A549 (cell line): Measurements from ENCODE around the gene PSMD6. TPM values are rescaled to one million over a fixed set of nuclear protein-coding genes. Genes with fewer than 3 reads are reported as not detected.
A peak's percentile ranks its signal among the peaks of the same experiment; 100 is the strongest.

ENCODE experiments used
- ATAC-seq, 2 experiments: fragments of 200-7000 bp in 1 of 2; fragments of >200 bp in 1 of 2; cut with Nextera tagmentation in 1 of 2; cut with Tn5 transposase in 1 of 2; 3 replicates each; pipeline versions ENCODE4 v1.8.0 to v1.9.1; 2018 to 2020; ENCODE audit warnings: mild to moderate bottlenecking in 1 of 2, moderate library complexity in 1 of 2
- CTCF ChIA-PET: fragments of 300-600 bp; sonication (Branson Sonifier 250); formaldehyde crosslinking; extraction: SDS; loops from one replicate; lab custom pipeline; 2021; ENCODE audit warnings: antibody characterized with exemption, inconsistent platforms; lab: Yijun Ruan, JAX
- POLR2A ChIA-PET: fragments of 350-600 bp; formaldehyde crosslinking; extraction: SDS; loops from one replicate; lab custom pipeline; 2021; ENCODE audit warnings: antibody characterized with exemption, inconsistent platforms; lab: Yijun Ruan, JAX
- DNase-seq, 2 experiments: peaks; one replicate each; pipeline versions ENCODE4 v3.0.0 to v3.0.0-alpha.2; 2011 to 2016; ENCODE audit warnings: low read depth in 1 of 2, low spot score in 1 of 2
- FAIRE-seq: peaks from 2 replicates; lab custom pipeline; 2011; peaks lifted over from hg19 to GRCh38; lab: Jason Lieb, UNC
- H3K27ac ChIP-seq, 2 experiments: fragments of >200 bp; sonication (Bioruptor Twin); formaldehyde crosslinking; 3 replicates each; pipeline ENCODE4 v1.5.1; 2016 to 2017
- H3K4me1 ChIP-seq: fragments of >200 bp; sonication (Bioruptor Twin); formaldehyde crosslinking; 3 replicates; pipeline ENCODE4 v1.6.1; 2016
- H3K4me2 ChIP-seq: fragments of >200 bp; sonication (Bioruptor Twin); formaldehyde crosslinking; 3 replicates; pipeline ENCODE4 v1.6.1; 2016
- H3K4me3 ChIP-seq: fragments of >200 bp; sonication (Bioruptor Twin); formaldehyde crosslinking; 3 replicates; pipeline ENCODE4 v1.5.1; 2016
- H3K9me3 ChIP-seq: fragments of >200 bp; sonication (Bioruptor Twin); formaldehyde crosslinking; 3 replicates; pipeline ENCODE4 v1.6.1; 2016
- EHF ChIP-seq: fragments of 250-450 bp; sonication (Bioruptor Pico); IDR thresholded peaks from 2 replicates; pipeline ENCODE4 v1.5.0; 2020; ENCODE audit warnings: mild to moderate bottlenecking
- ESRRA ChIP-seq: fragments of 150-350 bp; IDR thresholded peaks from 2 replicates; pipeline ENCODE4 v1.6.1; 2014; ENCODE audit warnings: mild to moderate bottlenecking, low read length, borderline replicate concordance
- FOSB ChIP-seq: fragments of 250-450 bp; sonication (Bioruptor Pico); IDR thresholded peaks from 2 replicates; pipeline ENCODE4 v1.5.0; 2020; ENCODE audit warnings: mild to moderate bottlenecking, moderate library complexity
- FOSL2 ChIP-seq, 2 experiments: fragments of 450-650 bp in 1 of 2; fragments of >200 bp in 1 of 2; sonication (Bioruptor Twin) in 1 of 2; formaldehyde crosslinking; IDR thresholded peaks; 2 replicates each; pipeline versions ENCODE4 v1.5.0 to v1.6.1; 2016 to 2020; ENCODE audit warnings: mild to moderate bottlenecking in 1 of 2, moderate library complexity in 1 of 2
- GATA3 ChIP-seq: IDR thresholded peaks from 2 replicates; pipeline ENCODE4 v1.6.1; 2012; ENCODE audit warnings: borderline replicate concordance
- HDAC2 ChIP-seq: fragments of 200-600 bp; sonication (generic); IDR thresholded peaks from 2 replicates; pipeline ENCODE4 v1.6.1; 2016
- KDM1A ChIP-seq: fragments of 200-600 bp; sonication (generic); IDR thresholded peaks from 2 replicates; pipeline ENCODE4 v1.6.1; 2016; ENCODE audit warnings: low read depth, mild to moderate bottlenecking
- MAFK ChIP-seq: fragments of 450-650 bp; IDR thresholded peaks from 2 replicates; pipeline ENCODE4 v1.6.1; 2014; ENCODE audit not compliant: partially characterized antibody
- PHF8 ChIP-seq: fragments of 200-600 bp; sonication (generic); IDR thresholded peaks from 2 replicates; pipeline ENCODE4 v1.6.1; 2016; ENCODE audit warnings: low read depth, mild to moderate bottlenecking, antibody characterized with exemption, moderate library complexity, borderline replicate concordance
- POLR2A ChIP-seq: IDR thresholded peaks from 2 replicates; pipeline ENCODE4 v1.6.1; 2012; ENCODE audit warnings: mild to moderate bottlenecking, low read length
- RFX5 ChIP-seq: fragments of 450-650 bp; IDR thresholded peaks from 2 replicates; pipeline ENCODE4 v1.7.1; 2014; ENCODE audit warnings: antibody characterized with exemption, mild to moderate bottlenecking, moderate library complexity
- SMC3 ChIP-seq: fragments of >200 bp; sonication (Bioruptor Twin); formaldehyde crosslinking; IDR thresholded peaks from 3 replicates; pipeline ENCODE4 v1.6.1; 2018; ENCODE audit warnings: inconsistent platforms
- ZFP36 ChIP-seq: fragments of 450-650 bp; IDR thresholded peaks from 2 replicates; pipeline ENCODE4 v1.6.1; 2014; ENCODE audit warnings: borderline replicate concordance; ENCODE audit not compliant: partially characterized antibody
- ZNF302 ChIP-seq: fragments of 250-450 bp; sonication (Bioruptor Pico); IDR thresholded peaks from 2 replicates; pipeline ENCODE4 v1.9.0; 2021; ENCODE audit warnings: inconsistent platforms, mild to moderate bottlenecking, moderate library complexity
- WGBS: methylation state at CpG from one replicate; pipeline ENCODE4 v1.1.6; 2017; ENCODE audit errors: missing lambda C conversion rate; 5-methylcytosine and 5-hydroxymethylcytosine counted together
- polyA plus RNA-seq, 4 experiments: library from polyadenylated mRNA; depleted of rRNA in 3 of 4; stranded (reverse); fragments of >200 nt; fragmentation: RNase III in 1 of 4; extraction: RNeasy Plus Mini Kit Qiagen cat#74134 plus additional on column Dnase treatment in 1 of 4; gene quantifications; 2 replicates in 3 of 4; 3 replicates in 1 of 4; pipeline ENCODE4 v1.2.3, GENCODE V29; 2011 to 2017
- TF ChIP-seq, protein P1 (sequence below): IDR thresholded peaks from 2 replicates; pipeline ENCODE4 v1.6.1; 2012
- TF ChIP-seq, protein P2 (sequence below): fragments of 200-600 bp; sonication (generic); IDR thresholded peaks from 2 replicates; pipeline ENCODE4 v1.6.1; 2016; ENCODE audit warnings: antibody characterized with exemption, mild to moderate bottlenecking, moderate library complexity
- TF ChIP-seq, protein P3 (sequence below): fragments of 250-450 bp; sonication (Bioruptor Pico); IDR thresholded peaks from 2 replicates; pipeline ENCODE4 v1.5.0; 2021; ENCODE audit warnings: mild to moderate bottlenecking, moderate library complexity, borderline replicate concordance
- TF ChIP-seq, protein P4 (sequence below): fragments of 150-350 bp; IDR thresholded peaks from 2 replicates; pipeline ENCODE4 v1.6.1; 2014; ENCODE audit warnings: low read depth, mild to moderate bottlenecking, low read length
- TF ChIP-seq, protein P5 (sequence below): fragments of >200 bp; sonication (Bioruptor Twin); formaldehyde crosslinking; IDR thresholded peaks from 2 replicates; pipeline ENCODE4 v1.6.1; 2016

Gene PSMD6
- polyA plus RNA-seq, 2 of the 4 experiments (the other 2 are of a cell fraction), result 76.8 to 117 TPM

DNA sequence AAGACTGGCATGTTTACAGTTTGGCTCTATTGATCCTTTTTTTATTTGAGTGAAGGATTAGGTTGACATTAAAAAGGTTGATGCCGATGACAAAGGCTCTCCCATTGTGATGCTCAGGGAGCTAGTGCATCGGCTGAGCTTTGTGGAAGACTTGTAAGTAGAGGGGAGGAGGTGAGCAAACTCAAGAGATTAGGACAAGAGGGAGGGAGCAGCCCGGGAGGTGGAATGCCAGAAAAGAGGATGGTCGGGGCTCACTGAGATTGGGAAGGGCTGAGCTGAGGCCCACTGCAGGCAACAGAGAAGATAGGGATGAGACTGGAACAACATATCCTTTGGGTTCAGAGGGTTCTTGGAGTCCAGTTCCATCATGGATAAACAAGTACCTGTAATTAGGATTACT lies 26.5 kb upstream of the PSMD6 start:
- CTCF ChIA-PET, result interaction anchor here (1.3 to 2.2 kb wide), 3 partner anchors 19 to 175 kb away, joined by 6 to 11 read pairs (median 8); partner anchors contain the start of genes PRICKLE2 and PSMD6
- POLR2A ChIA-PET, result no interaction called here
- peak overlapping the region; percentile 50 to 78; a peak in 5 of 6 replicates for H3K27ac ChIP-seq
- no peak overlapping the region for H3K4me3 ChIP-seq
- H3K4me2 ChIP-seq, result no peak overlapping the region; the same call in 2 of the 3 replicates
- FAIRE-seq (no peak), ATAC-seq (no peak), DNase-seq (no peak)
- 87% methylated on average over 4 of the region's 4 CpGs for WGBS
- H3K9me3 ChIP-seq, result no peaks in the 10 kb centered on the region
- H3K4me1 ChIP-seq, result peaks cover 37% of the 10 kb centered on the region
- TF ChIP-seq HDAC2, result no peak
- no peak for TF ChIP-seq PHF8
- no peak for TF ChIP-seq ZNF302 (CRISPR knock-in tag)
- TF ChIP-seq FOSB (CRISPR knock-in tag), result no peak
- TF ChIP-seq, protein P1, sequence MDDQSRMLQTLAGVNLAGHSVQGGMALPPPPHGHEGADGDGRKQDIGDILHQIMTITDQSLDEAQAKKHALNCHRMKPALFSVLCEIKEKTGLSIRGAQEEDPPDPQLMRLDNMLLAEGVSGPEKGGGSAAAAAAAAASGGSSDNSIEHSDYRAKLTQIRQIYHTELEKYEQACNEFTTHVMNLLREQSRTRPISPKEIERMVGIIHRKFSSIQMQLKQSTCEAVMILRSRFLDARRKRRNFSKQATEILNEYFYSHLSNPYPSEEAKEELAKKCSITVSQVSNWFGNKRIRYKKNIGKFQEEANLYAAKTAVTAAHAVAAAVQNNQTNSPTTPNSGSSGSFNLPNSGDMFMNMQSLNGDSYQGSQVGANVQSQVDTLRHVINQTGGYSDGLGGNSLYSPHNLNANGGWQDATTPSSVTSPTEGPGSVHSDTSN, result no peak

DNA sequence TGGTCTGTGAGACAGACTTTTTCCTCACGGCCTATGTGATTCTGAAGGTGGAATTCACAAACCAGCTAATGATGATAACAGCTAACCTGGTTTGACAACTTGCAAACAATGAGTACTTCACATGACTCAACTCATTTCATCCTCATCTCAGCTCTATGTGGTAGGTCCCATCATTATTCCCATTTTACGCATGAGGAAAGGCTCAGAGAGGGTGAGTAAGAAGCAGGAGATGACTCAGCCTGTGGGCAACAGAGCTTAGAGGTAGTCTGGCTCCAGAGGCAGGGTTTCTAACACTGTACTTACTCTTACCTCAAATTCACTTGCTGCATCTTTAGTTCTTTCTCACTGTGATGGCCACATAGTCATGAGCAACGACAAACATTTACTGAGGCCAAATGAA lies 25.8 kb upstream of the PSMD6 start:
- CTCF ChIA-PET, result interaction anchor here (1.3 to 3.0 kb wide), 4 partner anchors 18 to 176 kb away, joined by 6 to 12 read pairs (median 10); partner anchors contain the start of genes PRICKLE2 and PSMD6
- 38% methylated on average over 3 of the region's 3 CpGs for WGBS
- no peaks in the 10 kb centered on the region for H3K9me3 ChIP-seq
- H3K4me3 ChIP-seq, result no peak overlapping the region
- H3K4me2 ChIP-seq, result peak overlapping the region; percentile 7; the same call in 2 of the 3 replicates
- POLR2A ChIA-PET, result no interaction called here
- peaks cover 33% of the 10 kb centered on the region for H3K4me1 ChIP-seq
- TF ChIP-seq FOSB (CRISPR knock-in tag), result no peak
- TF ChIP-seq ESRRA, result no peak
- peak; percentile 42; the same call in 1 of the 2 replicates for TF ChIP-seq GATA3
- TF ChIP-seq, protein P2, sequence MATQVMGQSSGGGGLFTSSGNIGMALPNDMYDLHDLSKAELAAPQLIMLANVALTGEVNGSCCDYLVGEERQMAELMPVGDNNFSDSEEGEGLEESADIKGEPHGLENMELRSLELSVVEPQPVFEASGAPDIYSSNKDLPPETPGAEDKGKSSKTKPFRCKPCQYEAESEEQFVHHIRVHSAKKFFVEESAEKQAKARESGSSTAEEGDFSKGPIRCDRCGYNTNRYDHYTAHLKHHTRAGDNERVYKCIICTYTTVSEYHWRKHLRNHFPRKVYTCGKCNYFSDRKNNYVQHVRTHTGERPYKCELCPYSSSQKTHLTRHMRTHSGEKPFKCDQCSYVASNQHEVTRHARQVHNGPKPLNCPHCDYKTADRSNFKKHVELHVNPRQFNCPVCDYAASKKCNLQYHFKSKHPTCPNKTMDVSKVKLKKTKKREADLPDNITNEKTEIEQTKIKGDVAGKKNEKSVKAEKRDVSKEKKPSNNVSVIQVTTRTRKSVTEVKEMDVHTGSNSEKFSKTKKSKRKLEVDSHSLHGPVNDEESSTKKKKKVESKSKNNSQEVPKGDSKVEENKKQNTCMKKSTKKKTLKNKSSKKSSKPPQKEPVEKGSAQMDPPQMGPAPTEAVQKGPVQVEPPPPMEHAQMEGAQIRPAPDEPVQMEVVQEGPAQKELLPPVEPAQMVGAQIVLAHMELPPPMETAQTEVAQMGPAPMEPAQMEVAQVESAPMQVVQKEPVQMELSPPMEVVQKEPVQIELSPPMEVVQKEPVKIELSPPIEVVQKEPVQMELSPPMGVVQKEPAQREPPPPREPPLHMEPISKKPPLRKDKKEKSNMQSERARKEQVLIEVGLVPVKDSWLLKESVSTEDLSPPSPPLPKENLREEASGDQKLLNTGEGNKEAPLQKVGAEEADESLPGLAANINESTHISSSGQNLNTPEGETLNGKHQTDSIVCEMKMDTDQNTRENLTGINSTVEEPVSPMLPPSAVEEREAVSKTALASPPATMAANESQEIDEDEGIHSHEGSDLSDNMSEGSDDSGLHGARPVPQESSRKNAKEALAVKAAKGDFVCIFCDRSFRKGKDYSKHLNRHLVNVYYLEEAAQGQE, result no peak
- TF ChIP-seq ZFP36, result peak; percentile 17
- no peak for TF ChIP-seq KDM1A
- TF ChIP-seq, all 56 proteins: peak for 2
- DNase-seq (peak in 1 of 2 experiments; percentile 45), FAIRE-seq (no peak), ATAC-seq (peak; percentile 59 to 80; a peak in 4 of 6 replicates)
- H3K27ac ChIP-seq, result peak overlapping the region; percentile 53 to 78; a peak in 5 of 6 replicates

DNA sequence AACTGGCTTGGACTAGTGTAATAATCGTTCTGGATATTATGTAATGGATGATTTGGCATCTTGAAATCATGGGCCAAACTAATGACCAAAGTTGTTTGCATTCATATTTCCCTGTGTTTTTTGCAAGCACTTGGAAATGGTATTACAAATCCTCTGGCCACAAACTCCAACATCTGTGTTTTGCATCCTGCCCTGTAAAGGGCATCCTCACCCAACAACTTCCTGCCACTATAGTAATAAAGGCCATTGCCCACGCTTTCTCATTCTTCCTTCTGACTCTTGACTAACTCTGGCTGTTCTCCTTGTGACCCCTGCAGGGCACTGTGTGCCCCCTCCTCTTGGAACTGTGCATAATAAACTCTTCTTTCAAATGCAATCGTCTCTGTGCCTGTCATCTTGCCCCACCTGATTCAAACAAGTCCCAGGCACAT lies 25.4 kb upstream of the PSMD6 start:
- FAIRE-seq (no peak), ATAC-seq (no peak)
- H3K4me2 ChIP-seq, result peak overlapping the region; percentile 7; the same call in 2 of the 3 replicates
- TF ChIP-seq ESRRA (no peak), RFX5 (no peak), MAFK (no peak), EHF (no peak), FOSL2 (IDR thresholded peaks at IDR 0.05) (no peak), FOSL2 (CRISPR knock-in tag; IDR thresholded peaks at IDR 0.05) (no peak), POLR2A (no peak), SMC3 (no peak), HDAC2 (no peak)
- TF ChIP-seq, protein P3, sequence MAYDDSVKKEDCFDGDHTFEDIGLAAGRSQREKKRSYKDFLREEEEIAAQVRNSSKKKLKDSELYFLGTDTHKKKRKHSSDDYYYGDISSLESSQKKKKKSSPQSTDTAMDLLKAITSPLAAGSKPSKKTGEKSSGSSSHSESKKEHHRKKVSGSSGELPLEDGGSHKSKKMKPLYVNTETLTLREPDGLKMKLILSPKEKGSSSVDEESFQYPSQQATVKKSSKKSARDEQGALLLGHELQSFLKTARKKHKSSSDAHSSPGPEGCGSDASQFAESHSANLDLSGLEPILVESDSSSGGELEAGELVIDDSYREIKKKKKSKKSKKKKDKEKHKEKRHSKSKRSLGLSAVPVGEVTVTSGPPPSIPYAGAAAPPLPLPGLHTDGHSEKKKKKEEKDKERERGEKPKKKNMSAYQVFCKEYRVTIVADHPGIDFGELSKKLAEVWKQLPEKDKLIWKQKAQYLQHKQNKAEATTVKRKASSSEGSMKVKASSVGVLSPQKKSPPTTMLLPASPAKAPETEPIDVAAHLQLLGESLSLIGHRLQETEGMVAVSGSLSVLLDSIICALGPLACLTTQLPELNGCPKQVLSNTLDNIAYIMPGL (CRISPR knock-in tag), result no peak
- TF ChIP-seq, protein P2, result no peak
- TF ChIP-seq, protein P4, sequence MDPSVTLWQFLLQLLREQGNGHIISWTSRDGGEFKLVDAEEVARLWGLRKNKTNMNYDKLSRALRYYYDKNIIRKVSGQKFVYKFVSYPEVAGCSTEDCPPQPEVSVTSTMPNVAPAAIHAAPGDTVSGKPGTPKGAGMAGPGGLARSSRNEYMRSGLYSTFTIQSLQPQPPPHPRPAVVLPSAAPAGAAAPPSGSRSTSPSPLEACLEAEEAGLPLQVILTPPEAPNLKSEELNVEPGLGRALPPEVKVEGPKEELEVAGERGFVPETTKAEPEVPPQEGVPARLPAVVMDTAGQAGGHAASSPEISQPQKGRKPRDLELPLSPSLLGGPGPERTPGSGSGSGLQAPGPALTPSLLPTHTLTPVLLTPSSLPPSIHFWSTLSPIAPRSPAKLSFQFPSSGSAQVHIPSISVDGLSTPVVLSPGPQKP, result no peak
- TF ChIP-seq, protein P5, sequence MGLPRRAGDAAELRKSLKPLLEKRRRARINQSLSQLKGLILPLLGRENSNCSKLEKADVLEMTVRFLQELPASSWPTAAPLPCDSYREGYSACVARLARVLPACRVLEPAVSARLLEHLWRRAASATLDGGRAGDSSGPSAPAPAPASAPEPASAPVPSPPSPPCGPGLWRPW, result no peak

More for the DNA sequence above, 25.4 kb upstream of the PSMD6 start:
- peak overlapping the region; percentile 53 to 78 for H3K27ac ChIP-seq
- WGBS, result 41% methylated on average over 3 of the region's 3 CpGs
- ChIA-PET POLR2A (no interaction called here), CTCF (interaction anchor here (1.6 to 3.0 kb wide), 3 partner anchors 18 to 176 kb away, joined by 8 to 12 read pairs (median 11); partner anchors contain the start of genes PRICKLE2 and PSMD6)
- H3K4me1 ChIP-seq, result peaks cover 31% of the 10 kb centered on the region
- H3K9me3 ChIP-seq, result no peaks in the 10 kb centered on the region
- no peak overlapping the region for H3K4me3 ChIP-seq
- DNase-seq, result no peak
